Neuronal stem cell (in vitro differentiated cells): ENCODE measurements around the gene ERGIC2.

ENCODE experiments used
- DNase-seq: peaks from one replicate; pipeline ENCODE4 v3.0.0-alpha.2; 2013; ENCODE audit warnings: low spot score
- H2AFZ ChIP-seq: one replicate; pipeline ENCODE4 v1.6.1; 2013; ENCODE audit warnings: mild to moderate bottlenecking, low read length, inconsistent platforms
- H2AK5ac ChIP-seq: 2 replicates; pipeline ENCODE4 v1.6.1; 2013; ENCODE audit warnings: low read depth, mild to moderate bottlenecking, inconsistent platforms, low read length, moderate library complexity, mixed read lengths
- H2BK120ac ChIP-seq: 2 replicates; pipeline ENCODE4 v1.6.1; 2013; ENCODE audit warnings: low read depth, mild to moderate bottlenecking, inconsistent platforms, low read length, moderate library complexity, mixed read lengths
- H2BK12ac ChIP-seq: one replicate; pipeline ENCODE4 v1.6.1; 2013; ENCODE audit warnings: low read length, inconsistent platforms
- H2BK15ac ChIP-seq: 2 replicates; pipeline ENCODE4 v1.6.1; 2013; ENCODE audit warnings: mild to moderate bottlenecking, low read length, inconsistent platforms, mixed read lengths
- H2BK5ac ChIP-seq: one replicate; pipeline ENCODE4 v1.6.1; 2013; ENCODE audit warnings: inconsistent platforms, mild to moderate bottlenecking, low read length, moderate library complexity
- H3K14ac ChIP-seq: one replicate; pipeline ENCODE4 v1.6.1; 2013; ENCODE audit warnings: low read length, inconsistent platforms
- H3K18ac ChIP-seq: 2 replicates; pipeline ENCODE4 v1.6.1; 2013; ENCODE audit warnings: low read length, inconsistent platforms
- H3K23ac ChIP-seq: 2 replicates; pipeline ENCODE4 v1.6.1; 2013; ENCODE audit warnings: low read depth, mild to moderate bottlenecking, mixed read lengths, low read length, inconsistent platforms; ENCODE audit not compliant: poor library complexity
- H3K27ac ChIP-seq: replicated peaks from 3 replicates; pipeline ENCODE4 v1.5.1; 2013; ENCODE audit warnings: low read length, inconsistent platforms
- H3K27me3 ChIP-seq, 3 experiments: 2 replicates each; pipeline ENCODE4 v1.6.1; 2013; ENCODE audit warnings: low read length in 3 of 3, mild to moderate bottlenecking in 2 of 3, inconsistent platforms in 1 of 3, low read depth in 1 of 3, mixed read lengths in 1 of 3, moderate library complexity in 1 of 3; ENCODE audit not compliant: control insufficient read depth in 3 of 3, insufficient read depth in 3 of 3
- H3K36me3 ChIP-seq, 2 donors: replicated peaks in 1 of 2; 2 replicates each; pipeline ENCODE4 v1.6.1; 2013; ENCODE audit warnings: low read length in 2 of 2; ENCODE audit not compliant: control insufficient read depth in 2 of 2, insufficient read depth in 2 of 2
- H3K4ac ChIP-seq: 2 replicates; pipeline ENCODE4 v1.6.1; 2013; ENCODE audit warnings: inconsistent platforms, mild to moderate bottlenecking, low read length, moderate library complexity
- H3K4me1 ChIP-seq, 2 donors: 1 replicate in 1 of 2; 2 replicates in 1 of 2; pipeline ENCODE4 v1.6.1; 2013; ENCODE audit warnings: low read length in 2 of 2, low read depth in 1 of 2; ENCODE audit not compliant: control insufficient read depth in 2 of 2, insufficient read depth in 1 of 2
- H3K4me2 ChIP-seq: one replicate; pipeline ENCODE4 v1.6.1; 2013; ENCODE audit warnings: mild to moderate bottlenecking, low read length, inconsistent platforms; ENCODE audit not compliant: insufficient read depth, poor library complexity, severe bottlenecking
- H3K4me3 ChIP-seq, 2 donors: 2 replicates each; pipeline ENCODE4 v1.5.1; 2013; ENCODE audit warnings: low read length in 2 of 2, mild to moderate bottlenecking in 2 of 2, inconsistent platforms in 1 of 2, moderate library complexity in 1 of 2
- H3K79me1 ChIP-seq: one replicate; pipeline ENCODE4 v1.6.1; 2013; ENCODE audit warnings: low read depth, mild to moderate bottlenecking, inconsistent platforms, low read length, moderate library complexity
- H3K9ac ChIP-seq: one replicate; pipeline ENCODE4 v1.6.1; 2013; ENCODE audit warnings: mild to moderate bottlenecking, low read depth, low read length, inconsistent platforms; ENCODE audit not compliant: poor library complexity
- H3K9me3 ChIP-seq, 2 donors: replicated peaks in 1 of 2; 2 replicates each; pipeline versions ENCODE3 to v1.6.1; 2013; ENCODE audit warnings: low read length in 2 of 2, mild to moderate bottlenecking in 2 of 2, inconsistent platforms in 1 of 2, low read depth in 1 of 2, mixed read lengths in 1 of 2, moderate library complexity in 1 of 2; ENCODE audit not compliant: control insufficient read depth in 2 of 2, insufficient read depth in 1 of 2
- H4K8ac ChIP-seq: one replicate; pipeline ENCODE4 v1.6.1; 2013; ENCODE audit warnings: low read depth, mild to moderate bottlenecking, inconsistent platforms, low read length, moderate library complexity
- H4K91ac ChIP-seq: one replicate; pipeline ENCODE4 v1.6.1; 2013; ENCODE audit warnings: low read length, low read depth, mild to moderate bottlenecking, inconsistent platforms; ENCODE audit not compliant: poor library complexity
- WGBS, 2 donors: extraction: QIAGEN DNeasy Blood & Tissue Kit; methylation state at CpG; one replicate each; pipeline ENCODE4 v1.1.7; 2013; ENCODE audit warnings: missing lambda C conversion rate in 2 of 2, mixed read lengths in 1 of 2; ENCODE audit not compliant: insufficient read length in 2 of 2, insufficient replicate concordance in 1 of 2; ENCODE audit errors: extremely low coverage in 2 of 2; 5-methylcytosine and 5-hydroxymethylcytosine counted together

ERGIC2 gene

DNA sequence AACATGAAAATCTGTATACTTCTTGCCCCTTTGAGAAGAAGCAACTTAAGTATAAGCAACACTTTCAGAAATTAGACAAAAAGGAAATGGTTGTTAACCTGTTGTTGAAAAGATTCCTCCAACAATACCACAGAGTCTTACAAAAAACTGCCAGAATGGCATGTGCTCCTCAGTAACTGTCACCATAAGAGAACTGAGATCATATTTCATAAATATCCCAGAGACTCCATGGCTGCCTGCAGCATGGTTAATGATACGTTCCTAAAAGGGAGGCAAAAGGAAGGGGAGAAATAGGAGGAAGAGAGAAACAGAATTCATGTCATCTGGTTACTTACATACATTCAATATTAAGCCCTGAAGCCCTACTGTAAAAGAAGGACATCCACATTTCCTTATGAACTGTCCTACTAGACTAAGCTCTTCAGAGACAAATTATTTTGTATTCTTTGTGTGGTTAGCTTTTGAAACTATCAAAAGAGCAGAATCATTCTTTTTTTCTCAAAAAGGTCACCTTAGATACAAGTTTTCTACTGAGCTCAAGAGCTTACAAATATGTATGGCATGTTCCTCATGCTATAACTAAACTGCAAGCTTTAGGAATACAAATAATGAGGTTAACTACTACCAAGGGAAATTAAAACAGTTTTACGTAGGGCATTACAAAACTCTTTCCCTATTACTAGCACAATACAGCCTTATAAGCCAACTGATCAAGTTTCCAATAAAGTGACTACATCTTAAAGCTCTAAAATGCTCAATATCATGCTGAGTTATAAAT, 37.8 kb downstream of the ERGIC2 start:
- no peak for DNase-seq
- WGBS, 2 donors: no CpG with 5 or more reads among the region's 2 CpGs
- Histone ChIP-seq H3K36me3 (peaks cover 7 to 96% of the 10 kb centered on the region in 2 donors), H3K4ac (no peak overlapping the region), H3K79me1 (no peaks in the 10 kb centered on the region), H3K27ac (no peak overlapping the region), H2BK120ac (no peak overlapping the region), H3K9me3 (no peaks in the 10 kb centered on the region), H2BK12ac (no peak overlapping the region), H3K27me3 (no peaks in the 10 kb centered on the region), H2AK5ac (no peak overlapping the region), H2BK15ac (no peak overlapping the region), H3K18ac (no peak overlapping the region), H3K4me1 (no peaks in the 10 kb centered on the region), H3K4me2 (no peak overlapping the region), H3K4me3 (no peak overlapping the region), H3K9ac (no peak overlapping the region), H2BK5ac (no peak overlapping the region), H2AFZ (no peak overlapping the region), H4K8ac (no peak overlapping the region), H4K91ac (no peak overlapping the region), H3K14ac (no peak overlapping the region), H3K23ac (no peak overlapping the region)

DNA sequence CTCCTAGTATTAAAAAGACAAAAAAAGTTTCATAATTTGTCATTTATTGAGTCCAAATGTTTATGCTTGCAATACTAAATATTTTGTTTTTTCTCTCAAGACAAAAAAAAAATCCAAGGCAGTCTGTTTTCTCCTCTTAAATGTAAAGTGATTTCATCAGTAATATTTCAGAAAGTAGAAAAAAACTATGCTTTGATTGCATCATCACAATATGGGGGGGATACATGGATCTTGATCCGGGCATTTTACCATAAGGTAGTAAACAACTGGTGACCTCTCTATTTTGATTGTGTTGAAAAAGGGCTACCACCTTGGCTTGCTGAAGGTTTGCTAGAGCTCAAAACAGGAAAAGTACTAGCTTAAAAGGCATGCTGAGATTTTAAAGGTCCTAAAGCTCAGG, 43.6 kb downstream of the ERGIC2 start:
- Histone ChIP-seq H3K4ac (no peak overlapping the region), H4K8ac (no peak overlapping the region), H2AK5ac (no peak overlapping the region), H2AFZ (no peak overlapping the region), H3K4me2 (no peak overlapping the region), H4K91ac (no peak overlapping the region), H3K27ac (no peak overlapping the region), H3K9me3 (no peaks in the 10 kb centered on the region), H3K18ac (no peak overlapping the region), H3K79me1 (no peaks in the 10 kb centered on the region), H2BK120ac (no peak overlapping the region), H3K4me3 (no peak overlapping the region), H3K14ac (no peak overlapping the region), H2BK12ac (no peak overlapping the region), H2BK15ac (no peak overlapping the region), H3K36me3 (peaks cover 0 to 47% of the 10 kb centered on the region in 2 donors), H3K23ac (no peak overlapping the region), H3K27me3 (no peaks in the 10 kb centered on the region), H3K4me1 (no peaks in the 10 kb centered on the region), H2BK5ac (no peak overlapping the region), H3K9ac (no peak overlapping the region)
- WGBS, 2 donors: no CpG with 5 or more reads among the region's 1 CpG
- DNase-seq: no peak

DNA sequence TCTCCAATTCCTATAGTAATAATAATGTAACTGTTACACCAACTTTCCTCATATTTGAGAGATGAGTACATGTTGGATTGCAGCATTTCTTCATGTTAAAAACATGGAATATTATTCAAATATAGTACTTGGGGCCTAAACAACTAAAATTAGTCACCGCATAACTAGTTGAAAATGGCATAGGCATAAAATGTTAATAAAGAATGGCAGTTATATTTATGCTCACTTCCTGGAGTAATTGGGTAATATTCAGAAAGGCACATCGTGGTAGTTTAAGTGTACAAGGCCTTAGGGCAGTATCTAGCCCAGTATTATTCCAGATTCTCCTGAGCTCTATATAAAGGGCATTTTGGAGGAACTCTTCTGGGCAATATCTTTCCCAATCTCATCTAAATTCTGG, 46.0 kb downstream of the ERGIC2 start:
- DNase-seq: no peak
- H3K18ac ChIP-seq: no peak overlapping the region
- H3K79me1 ChIP-seq: no peaks in the 10 kb centered on the region
- H3K9ac ChIP-seq: no peak overlapping the region
- no peak overlapping the region for H3K4me3 ChIP-seq
- no peak overlapping the region for H2BK15ac ChIP-seq
- no peaks in the 10 kb centered on the region for H3K9me3 ChIP-seq
- no peak overlapping the region for H2BK5ac ChIP-seq
- H4K8ac ChIP-seq: no peak overlapping the region
- no peak overlapping the region for H2BK12ac ChIP-seq
- no peak overlapping the region for H3K4me2 ChIP-seq
- H3K4ac ChIP-seq: no peak overlapping the region
- H3K36me3 ChIP-seq: peaks cover 0 to 23% of the 10 kb centered on the region in 2 donors
- no peak overlapping the region for H4K91ac ChIP-seq
- no peak overlapping the region for H3K27ac ChIP-seq
- H2BK120ac ChIP-seq: no peak overlapping the region
- no peak overlapping the region for H2AK5ac ChIP-seq
- H3K23ac ChIP-seq: no peak overlapping the region
- no peaks in the 10 kb centered on the region for H3K27me3 ChIP-seq
- H3K4me1 ChIP-seq: no peaks in the 10 kb centered on the region
- WGBS, 2 donors: no CpG with 5 or more reads among the region's 2 CpGs
- no peak overlapping the region for H2AFZ ChIP-seq
- no peak overlapping the region for H3K14ac ChIP-seq

DNA sequence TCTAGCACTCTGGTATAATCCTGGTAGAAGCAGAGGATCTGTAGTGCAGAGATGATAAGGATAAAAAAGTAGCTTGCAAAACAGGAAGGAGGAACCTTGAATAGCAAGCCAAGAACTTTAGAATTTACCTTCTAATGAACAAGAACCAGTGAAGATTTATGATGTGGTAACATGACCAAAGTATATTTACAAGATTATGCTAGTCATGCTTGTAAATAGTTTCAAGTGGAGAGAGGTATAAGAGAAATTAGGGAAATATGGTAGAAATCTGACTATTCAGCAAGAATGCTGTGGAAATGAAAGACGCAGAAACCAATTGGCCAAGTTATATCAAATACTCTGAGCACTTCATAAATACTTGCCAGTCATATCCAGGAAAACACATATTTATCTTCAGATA, 47.8 kb downstream of the ERGIC2 start:
- Histone ChIP-seq H3K14ac (no peak overlapping the region), H3K18ac (no peak overlapping the region), H2BK15ac (no peak overlapping the region), H2AFZ (no peak overlapping the region), H3K79me1 (no peaks in the 10 kb centered on the region), H3K4me1 (no peaks in the 10 kb centered on the region), H3K4ac (no peak overlapping the region), H3K4me3 (no peak overlapping the region), H3K36me3 (peaks cover 0 to 7% of the 10 kb centered on the region in 2 donors), H2BK120ac (no peak overlapping the region), H2AK5ac (no peak overlapping the region), H4K8ac (no peak overlapping the region), H2BK12ac (no peak overlapping the region), H3K23ac (no peak overlapping the region), H2BK5ac (no peak overlapping the region), H3K4me2 (no peak overlapping the region), H3K27ac (no peak overlapping the region), H4K91ac (no peak overlapping the region), H3K9me3 (no peaks in the 10 kb centered on the region), H3K27me3 (no peaks in the 10 kb centered on the region), H3K9ac (no peak overlapping the region)
- no CpG with 5 or more reads among the region's 1 CpG for WGBS, 2 donors
- no peak for DNase-seq
